SU-DHL-6 (cell line): ENCODE data around the gene MRPS10.
"Not testable (repeated sequence)": the region's sequence is repeated elsewhere in the genome, so short reads cannot be mapped to it uniquely, and the experiment has no call there.

Experiments
- CTCF ChIP-seq: fragments of 200-600 bp; sonication (generic); IDR thresholded peaks from one replicate; pipeline ENCODE4 v1.5.1; 2017; ENCODE audit warnings: antibody characterized with exemption, mild to moderate bottlenecking, low read length, moderate library complexity; ENCODE audit not compliant: insufficient read depth, poor library complexity, severe bottlenecking
- EZH2phosphoT487 ChIP-seq: fragments of 200-600 bp; sonication (generic), shearing (Covaris generic); conservative IDR thresholded peaks from 2 replicates; pipeline ENCODE4 v1.6.1; 2018; ENCODE audit warnings: mild to moderate bottlenecking, antibody characterized with exemption, low read length, moderate library complexity, mixed read lengths

- TF ChIP-seq CTCF, EZH2phosphoT487: not testable (repeated sequence)
Observed at GRCh38 chr6:42202131-42202915, 15.3 kb downstream of the MRPS10 start.
